A673 (cell line): ENCODE results near the gene CASQ1. TPM values are rescaled to one million over a fixed set of nuclear protein-coding genes. Genes with fewer than 3 reads are reported as not detected.

Experiments used
- BruUV-seq: library from RNA; stranded (reverse); fragments of 400-500 nt; replicated peaks from 2 replicates; lab custom pipeline; 2021; lab: Mats Ljungman, UMichigan
- CTCF ChIA-PET: fragments of 300-600 bp; sonication (Branson Sonifier 250); formaldehyde crosslinking; loops from one replicate; lab custom pipeline; 2022; ENCODE audit warnings: antibody characterized with exemption; lab: Charles Lee
- POLR2A ChIA-PET: fragments of 300-600 bp; sonication (Branson Sonifier 250); formaldehyde crosslinking; loops from one replicate; lab custom pipeline; 2022; ENCODE audit warnings: antibody characterized with exemption; ENCODE audit not compliant: low non-redundant PET; lab: Charles Lee
- DNase-seq: peaks from one replicate; pipeline ENCODE4 v3.0.0-alpha.2; 2015; ENCODE audit warnings: low spot score
- H3K27ac ChIP-seq: fragments of 200-600 bp; sonication (generic); 2 replicates; pipeline ENCODE4 v1.5.1; 2016; ENCODE audit warnings: mixed run types, low read depth, mild to moderate bottlenecking, mixed read lengths, antibody characterized with exemption, low read length; ENCODE audit not compliant: poor library complexity, severe bottlenecking
- H3K27me3 ChIP-seq: fragments of 200-600 bp; sonication (generic); replicated peaks from 2 replicates; pipeline ENCODE4 v1.6.1; 2017; ENCODE audit warnings: mixed run types, low read depth, mild to moderate bottlenecking, mixed read lengths, antibody characterized with exemption, low read length; ENCODE audit not compliant: insufficient read depth, poor library complexity
- H3K36me3 ChIP-seq: fragments of 200-600 bp; sonication (generic); 2 replicates; pipeline ENCODE4 v1.6.1; 2016; ENCODE audit warnings: mixed run types, mild to moderate bottlenecking, mixed read lengths, antibody characterized with exemption, low read length; ENCODE audit not compliant: insufficient read depth, poor library complexity, severe bottlenecking
- H3K4me1 ChIP-seq: fragments of 200-600 bp; sonication (generic); 2 replicates; pipeline ENCODE4 v1.6.1; 2017; ENCODE audit warnings: mixed run types, mild to moderate bottlenecking, mixed read lengths, antibody characterized with exemption, low read length; ENCODE audit not compliant: insufficient read depth, poor library complexity, severe bottlenecking
- H3K4me3 ChIP-seq: fragments of 200-600 bp; sonication (generic); 2 replicates; pipeline ENCODE4 v1.5.1; 2016; ENCODE audit warnings: low read depth, mixed run types, mild to moderate bottlenecking, mixed read lengths, low read length; ENCODE audit not compliant: poor library complexity, severe bottlenecking
- H3K9me3 ChIP-seq: fragments of 200-600 bp; sonication (generic); 2 replicates; pipeline ENCODE4 v1.6.1; 2016; ENCODE audit warnings: mixed run types, low read depth, mild to moderate bottlenecking, mixed read lengths, antibody characterized with exemption, low read length; ENCODE audit not compliant: poor library complexity, severe bottlenecking
- EZH2 ChIP-seq: fragments of 200-600 bp; sonication (generic); IDR thresholded peaks from 2 replicates; pipeline ENCODE4 v1.6.1; 2017; ENCODE audit warnings: borderline replicate concordance, low read depth, mild to moderate bottlenecking, mixed read lengths, antibody characterized with exemption, low read length; ENCODE audit not compliant: poor library complexity, severe bottlenecking
- intact Hi-C: fragments of 100-400 bp; cut with micrococcal nuclease; formaldehyde crosslinking; loops from one replicate; pipeline ENCODE4 v1.10.0; 2022; ENCODE audit not compliant: unreplicated experiment
- total RNA-seq: library from RNA; stranded (reverse); gene quantifications from 2 replicates; pipeline ENCODE4 v1.2.3, GENCODE V29; 2021
- TF ChIP-seq, protein P1 (sequence below): fragments of 300-800, 200-600 bp; sonication (generic); conservative IDR thresholded peaks from 2 replicates; pipeline ENCODE4 v1.5.1; 2017; ENCODE audit warnings: low read depth, mild to moderate bottlenecking, antibody characterized with exemption, low read length, moderate library complexity, mixed read lengths

Gene CASQ1
- total RNA-seq, 1 experiment from 2014 or later: not detected

DNA sequence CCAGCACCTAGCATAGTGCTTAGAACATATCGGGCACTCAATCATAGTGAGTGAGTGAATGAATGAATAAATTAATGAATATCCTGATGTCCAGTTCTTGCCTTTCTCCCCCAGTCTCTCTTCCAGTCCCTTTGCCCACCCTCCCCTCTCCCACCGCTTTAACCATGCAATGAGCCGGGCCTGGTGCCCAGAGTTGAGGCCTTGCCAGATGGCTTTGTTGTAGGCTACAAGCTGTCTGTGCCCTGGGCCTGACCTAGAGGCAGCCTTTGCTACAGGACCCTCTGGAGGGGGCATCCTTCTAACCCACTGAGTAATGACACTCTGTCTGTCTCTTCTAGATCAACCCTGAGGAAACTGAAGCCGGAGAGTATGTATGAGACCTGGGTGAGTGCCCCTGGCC, 6.9 kb downstream of the CASQ1 start:
- TF ChIP-seq EZH2: no peak
- TF ChIP-seq, protein P1, sequence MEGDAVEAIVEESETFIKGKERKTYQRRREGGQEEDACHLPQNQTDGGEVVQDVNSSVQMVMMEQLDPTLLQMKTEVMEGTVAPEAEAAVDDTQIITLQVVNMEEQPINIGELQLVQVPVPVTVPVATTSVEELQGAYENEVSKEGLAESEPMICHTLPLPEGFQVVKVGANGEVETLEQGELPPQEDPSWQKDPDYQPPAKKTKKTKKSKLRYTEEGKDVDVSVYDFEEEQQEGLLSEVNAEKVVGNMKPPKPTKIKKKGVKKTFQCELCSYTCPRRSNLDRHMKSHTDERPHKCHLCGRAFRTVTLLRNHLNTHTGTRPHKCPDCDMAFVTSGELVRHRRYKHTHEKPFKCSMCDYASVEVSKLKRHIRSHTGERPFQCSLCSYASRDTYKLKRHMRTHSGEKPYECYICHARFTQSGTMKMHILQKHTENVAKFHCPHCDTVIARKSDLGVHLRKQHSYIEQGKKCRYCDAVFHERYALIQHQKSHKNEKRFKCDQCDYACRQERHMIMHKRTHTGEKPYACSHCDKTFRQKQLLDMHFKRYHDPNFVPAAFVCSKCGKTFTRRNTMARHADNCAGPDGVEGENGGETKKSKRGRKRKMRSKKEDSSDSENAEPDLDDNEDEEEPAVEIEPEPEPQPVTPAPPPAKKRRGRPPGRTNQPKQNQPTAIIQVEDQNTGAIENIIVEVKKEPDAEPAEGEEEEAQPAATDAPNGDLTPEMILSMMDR: no peak
- BruUV-seq: no TSS peak
- Histone ChIP-seq H3K9me3 (no peaks in the 10 kb centered on the region), H3K27me3 (no peaks in the 10 kb centered on the region), H3K27ac (no peak overlapping the region), H3K4me1 (no peaks in the 10 kb centered on the region), H3K4me3 (no peak overlapping the region), H3K36me3 (no peaks in the 10 kb centered on the region)
- ChIA-PET CTCF (no interaction called here), POLR2A (no interaction called here)
- DNase-seq: no peak
- intact Hi-C loops: no loop called here

DNA sequence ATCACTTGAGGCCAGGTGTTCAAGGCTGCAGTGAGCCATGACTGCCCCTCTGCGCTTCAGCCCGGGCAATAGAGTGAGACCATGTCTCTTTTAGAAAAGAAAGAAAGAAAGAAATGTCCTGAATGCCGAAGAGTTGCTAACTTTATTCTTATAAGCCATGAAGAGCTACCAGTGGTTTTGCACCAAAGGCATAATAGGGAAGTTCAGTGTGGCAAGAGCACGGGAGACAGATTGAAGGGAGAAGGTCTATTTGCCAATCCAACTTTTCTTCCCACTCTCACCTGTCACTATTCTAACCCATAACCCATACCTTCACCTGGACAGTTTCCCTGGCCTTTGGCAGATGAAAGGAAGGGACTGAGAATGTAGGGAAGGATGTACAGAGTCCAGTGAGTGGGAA, 10.4 kb downstream of the CASQ1 start:
- POLR2A ChIA-PET: no interaction called here
- Histone ChIP-seq H3K4me3 (no peak overlapping the region), H3K27ac (no peak overlapping the region), H3K36me3 (no peaks in the 10 kb centered on the region), H3K27me3 (no peaks in the 10 kb centered on the region), H3K4me1 (peaks cover 5% of the 10 kb centered on the region), H3K9me3 (no peaks in the 10 kb centered on the region)
- no TSS peak for BruUV-seq
- intact Hi-C loops: no loop called here
- DNase-seq: no peak
- CTCF ChIA-PET: no interaction called here
- TF ChIP-seq EZH2: no peak
- TF ChIP-seq, protein P1: no peak

DNA sequence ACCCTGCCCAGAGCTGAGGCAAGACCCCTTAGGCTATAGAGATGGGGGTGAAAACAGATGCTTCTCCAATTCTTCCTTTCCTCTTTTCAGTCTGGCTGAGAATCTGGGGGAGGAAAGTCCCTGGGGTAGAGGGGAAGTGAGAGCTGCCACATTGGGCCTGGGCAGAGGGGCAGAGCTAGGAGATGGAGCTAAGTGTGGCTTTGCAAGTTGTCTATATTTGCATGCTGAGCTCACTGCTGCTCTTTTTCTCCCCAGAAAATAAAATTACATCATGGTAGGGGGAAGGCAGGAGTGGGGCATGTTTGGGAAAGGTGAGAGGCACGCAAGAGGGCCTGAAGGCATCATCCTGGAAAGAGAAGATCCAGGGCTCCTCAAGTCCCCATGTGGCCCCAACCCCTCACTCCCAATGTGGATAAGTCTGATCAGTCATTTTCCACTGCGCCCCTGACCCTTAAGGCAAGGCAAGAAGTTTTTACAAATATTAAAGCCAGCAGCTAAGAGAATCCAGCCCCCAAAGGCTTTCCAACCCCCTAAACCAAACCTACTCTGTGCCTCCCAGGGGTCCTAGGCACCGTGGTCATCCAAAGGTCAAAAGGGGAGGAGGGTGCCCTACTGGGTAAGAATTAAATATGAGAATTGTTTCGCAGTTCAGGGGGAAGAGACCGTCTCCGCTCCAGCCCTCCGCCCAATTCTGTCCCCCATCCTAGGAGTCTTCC, 14.3 kb downstream of the CASQ1 start:
- H3K9me3 ChIP-seq: no peaks in the 10 kb centered on the region
- CTCF ChIA-PET: no interaction called here
- no peak for DNase-seq

More for the DNA sequence above, 14.3 kb downstream of the CASQ1 start:
- H3K4me3 ChIP-seq: peak overlapping the region; percentile 88
- no peaks in the 10 kb centered on the region for H3K27me3 ChIP-seq
- H3K4me1 ChIP-seq: peaks cover 19% of the 10 kb centered on the region
- no TSS peak for BruUV-seq
- no peak for TF ChIP-seq EZH2
- TF ChIP-seq, protein P1: no peak
- peaks cover 1% of the 10 kb centered on the region for H3K36me3 ChIP-seq
- intact Hi-C loops: no loop called here
- H3K27ac ChIP-seq: no peak overlapping the region
- POLR2A ChIA-PET: interaction anchor here (0.6 kb wide), 1 partner anchor 89 kb away, joined by 4 read pairs; the partner anchor contains the start of gene ATP1A2
